ENCODE results near the gene XAF1.
"Not testable (repeated sequence)": the region's sequence is repeated elsewhere in the genome, so short reads cannot be mapped to it uniquely, and the experiment has no call there.

XAF1 gene

GRCh38 chr17:6753546-6753945, 2.3 kb upstream of the XAF1 start:
- no peak for DNase-seq (ENCODE audit: low spot score)

GRCh38 chr17:6755281-6755680, 565 bp upstream of the XAF1 start:
- DNase-seq (ENCODE audit: low spot score) = peak; percentile 45

DNA sequence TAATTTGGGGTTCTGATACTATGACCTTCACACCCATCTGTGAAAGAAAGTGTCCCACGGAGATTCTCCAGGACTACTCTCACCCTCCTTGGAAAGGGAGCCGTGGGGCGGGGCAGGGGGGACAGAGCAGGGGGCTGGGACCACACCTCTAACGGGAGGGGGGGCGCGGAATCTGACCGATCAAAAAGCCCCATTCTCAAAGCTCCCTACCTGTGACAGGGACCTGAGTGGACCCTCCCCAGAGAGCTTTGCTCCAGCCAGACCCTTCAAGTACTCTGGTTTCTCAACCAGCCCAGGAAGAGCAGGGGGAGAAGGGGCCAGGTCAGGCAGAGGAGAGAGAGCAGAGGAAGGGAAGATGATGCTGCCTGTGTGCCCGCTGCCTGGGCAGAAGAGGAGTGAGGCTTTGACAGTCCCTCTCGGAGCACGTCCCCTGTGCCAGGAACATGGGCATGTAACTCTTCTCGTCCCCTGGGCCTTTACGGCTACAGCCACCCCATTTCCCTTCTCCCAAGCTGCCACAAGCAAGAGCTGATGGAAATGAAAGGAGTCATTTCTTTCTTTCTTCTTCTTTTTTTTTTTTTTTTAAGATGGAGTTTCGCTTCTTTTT, 682 bp downstream of the XAF1 start:
- DNase-seq (ENCODE audit: low spot score) = no peak

- DNase-seq (ENCODE audit: low spot score) = no peak
Measured at GRCh38 chr17:6757747-6758146, 1.9 kb downstream of the XAF1 start.

DNA sequence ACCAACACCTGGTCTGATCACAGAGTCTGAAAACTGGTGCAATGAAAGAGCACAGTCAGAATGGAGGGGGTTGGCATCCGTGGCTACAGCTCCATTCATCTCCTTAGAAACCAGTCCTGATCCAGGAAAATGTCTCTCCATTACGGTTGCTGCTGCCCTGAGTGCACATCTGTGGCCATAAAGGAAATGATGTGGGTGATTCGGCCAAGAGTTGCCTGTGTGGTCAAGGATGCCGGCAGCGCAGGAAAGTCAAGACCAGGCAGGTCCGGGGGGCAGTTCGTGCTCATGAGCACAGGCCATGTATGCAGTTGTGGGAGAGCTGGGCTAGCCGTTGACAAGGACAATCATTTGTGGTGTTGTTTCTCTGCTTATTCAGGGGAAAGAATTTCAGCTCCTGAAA, 5.9 kb downstream of the XAF1 start:
- no peak for DNase-seq (ENCODE audit: low spot score)

DNA sequence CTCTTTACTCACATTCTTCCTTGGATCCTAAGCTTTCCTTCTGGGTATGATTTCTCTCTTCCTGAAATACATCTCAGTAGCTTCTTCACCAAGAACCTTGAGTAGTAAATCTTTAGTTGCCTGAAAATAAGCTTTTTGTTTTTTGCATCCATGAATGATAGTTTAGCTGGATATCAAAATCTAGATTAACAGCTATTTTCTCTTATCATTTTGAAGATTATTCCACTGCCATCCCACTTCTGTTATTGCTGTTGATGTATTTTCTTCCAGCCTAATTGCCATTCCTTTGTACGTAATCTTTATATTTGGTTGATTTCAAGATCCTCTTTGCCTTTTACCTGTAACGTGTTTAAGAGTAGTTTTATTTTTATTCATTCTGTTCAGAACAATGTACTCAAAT, 12.6 kb downstream of the XAF1 start:
- DNase-seq (ENCODE audit: low spot score) = no peak

GRCh38 chr17:6772016-6772415, 16.2 kb downstream of the XAF1 start:
- DNase-seq (ENCODE audit: low spot score) = no peak

DNA sequence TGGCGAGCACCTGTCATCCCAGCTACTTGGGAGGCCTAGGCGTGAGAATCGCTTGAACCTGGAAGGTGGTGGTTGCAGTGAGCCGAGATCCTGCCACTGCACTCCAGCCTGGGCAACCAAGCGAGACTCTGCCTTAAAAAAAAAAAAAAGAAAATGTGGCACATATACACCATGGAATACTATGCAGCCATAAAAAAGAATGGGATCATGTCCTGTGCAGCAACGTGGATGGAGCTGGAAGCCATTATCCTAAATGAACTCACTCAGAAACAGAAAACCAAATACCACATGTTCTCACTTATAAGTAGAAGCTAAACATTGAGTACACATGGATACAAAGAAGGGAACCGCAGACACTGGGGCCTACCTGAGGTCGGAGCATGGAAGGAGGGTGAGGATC, 19.1 kb downstream of the XAF1 start:
- DNase-seq (ENCODE audit: low spot score) = not testable (repeated sequence)

DNA sequence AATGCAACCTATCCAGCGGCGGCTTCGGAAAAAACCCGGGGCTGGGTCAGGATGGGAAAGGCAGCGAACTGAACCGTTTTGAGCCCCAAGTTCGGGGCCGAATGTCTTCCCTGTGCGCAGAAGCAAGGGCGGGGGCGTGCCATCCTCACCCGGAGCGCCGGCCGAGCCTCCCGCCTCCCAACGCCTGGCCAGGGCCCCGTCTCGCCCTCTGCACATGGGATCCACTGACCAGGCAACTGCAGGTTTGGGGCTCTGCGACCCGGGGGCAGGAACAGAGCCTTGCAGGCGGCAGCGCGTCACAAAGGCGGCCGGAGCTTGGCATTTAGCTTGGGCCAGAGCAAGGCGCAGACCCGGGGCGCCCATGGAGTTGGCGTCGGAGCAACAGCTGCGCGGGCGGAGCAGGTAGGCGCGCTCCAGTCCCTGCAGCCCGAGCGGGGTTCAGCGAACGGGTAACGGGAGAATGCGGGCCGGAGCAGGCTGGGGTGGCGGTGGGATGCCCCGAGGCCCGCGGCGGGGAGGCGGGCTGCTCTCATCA, 20.1 kb downstream of the XAF1 start, which contains the start of gene FBXO39:
Gene FBXO39 (plus strand): TSS at position 345 of the 535 bp plus-strand sequence. CDS start 3,654 bp downstream, outside the sequence.
- no peak for DNase-seq (ENCODE audit: low spot score)

DNA sequence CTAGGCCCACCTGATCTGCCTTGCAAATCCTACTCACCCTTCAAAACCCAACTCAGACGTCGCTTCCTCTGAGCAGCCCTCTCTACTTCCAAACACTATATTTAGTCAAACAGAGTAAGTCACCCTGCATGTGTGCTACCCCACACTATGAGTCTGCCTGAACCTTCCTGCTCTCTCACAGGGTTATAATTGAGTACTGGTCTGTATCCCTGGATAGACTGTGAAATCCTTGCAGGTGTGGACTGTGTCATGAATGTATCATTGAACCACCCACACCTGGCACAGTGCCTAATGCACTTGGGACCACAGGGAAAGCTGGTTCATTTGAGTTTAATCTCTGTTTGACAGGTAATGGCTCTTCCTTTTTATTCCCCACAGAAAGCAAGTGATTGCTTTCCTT, 23.6 kb downstream of the XAF1 start:
- DNase-seq (ENCODE audit: low spot score) = no peak

DNA sequence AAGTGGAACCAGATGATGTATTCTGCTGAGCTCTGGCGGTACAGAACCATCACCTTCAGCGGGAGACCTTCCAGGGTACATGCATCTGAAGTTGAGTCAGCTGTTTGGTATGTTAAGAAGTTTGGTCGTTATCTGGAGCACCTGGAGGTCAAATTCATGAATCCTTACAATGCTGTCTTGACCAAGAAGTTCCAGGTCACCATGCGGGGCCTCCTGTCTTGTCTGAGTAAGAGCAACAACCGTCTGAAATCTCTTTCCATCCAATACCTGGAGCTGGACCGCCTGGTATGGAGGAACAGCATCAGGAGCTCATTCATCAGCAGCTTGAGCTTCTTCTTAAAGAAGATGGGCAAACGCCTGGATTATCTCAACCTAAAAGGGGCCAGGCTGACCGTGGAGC, 24.2 kb downstream of the XAF1 start:
- no peak for DNase-seq (ENCODE audit: low spot score)

DNA sequence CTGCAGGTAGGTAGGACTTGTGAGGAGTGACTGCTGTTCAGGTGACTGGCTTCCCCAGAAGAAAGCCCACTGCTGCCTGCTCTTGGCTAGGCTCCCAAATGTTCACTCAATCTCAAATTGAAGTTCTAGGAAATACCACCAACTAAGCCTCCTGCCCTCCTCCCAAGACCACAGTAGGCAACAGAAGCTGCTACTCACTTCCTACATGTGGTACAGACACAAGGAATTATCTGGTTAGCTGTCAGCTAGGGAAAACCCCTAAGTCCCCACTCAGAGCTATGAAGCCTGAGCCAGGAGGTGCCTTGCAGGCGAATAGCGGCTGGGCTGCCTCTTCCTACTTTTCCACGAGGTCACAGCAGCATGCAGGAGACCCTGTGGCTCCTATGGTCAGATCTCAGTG, 25.0 kb downstream of the XAF1 start:
- DNase-seq (ENCODE audit: low spot score) = no peak

- DNase-seq (ENCODE audit: low spot score) = no peak
Measured at GRCh38 chr17:6782244-6782643, 26.4 kb downstream of the XAF1 start.

GRCh38 chr17:6786618-6787017, 30.8 kb downstream of the XAF1 start:
- DNase-seq (ENCODE audit: low spot score) = no peak

- DNase-seq (ENCODE audit: low spot score) = no peak
Measured at GRCh38 chr17:6787081-6787693, 31.3 kb downstream of the XAF1 start.

DNA sequence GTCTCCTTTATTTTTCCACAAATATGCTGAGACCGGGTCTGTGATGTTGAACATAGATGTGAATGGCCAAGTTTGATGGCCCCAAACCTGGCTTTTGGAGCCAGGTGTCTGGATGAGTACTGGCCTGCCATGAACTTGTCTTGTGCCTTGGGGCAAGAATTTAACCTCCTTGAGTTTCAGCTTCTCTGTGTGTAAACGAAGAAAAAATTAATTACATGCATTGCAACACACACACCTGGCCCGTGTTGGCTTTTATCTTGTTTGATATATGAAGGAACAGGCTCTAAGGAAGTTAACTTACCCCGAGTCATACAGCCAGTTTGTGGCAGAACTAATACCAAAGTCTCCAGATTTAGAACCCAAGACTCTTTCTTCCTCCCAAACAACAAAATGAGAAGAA, 33.3 kb downstream of the XAF1 start:
- DNase-seq (ENCODE audit: low spot score) = no peak

- DNase-seq (ENCODE audit: low spot score) = no peak
Measured at GRCh38 chr17:6793748-6794493, 38.1 kb downstream of the XAF1 start.

- DNase-seq (ENCODE audit: low spot score) = no peak
Measured at GRCh38 chr17:6796017-6796886, 40.4 kb downstream of the XAF1 start.

DNA sequence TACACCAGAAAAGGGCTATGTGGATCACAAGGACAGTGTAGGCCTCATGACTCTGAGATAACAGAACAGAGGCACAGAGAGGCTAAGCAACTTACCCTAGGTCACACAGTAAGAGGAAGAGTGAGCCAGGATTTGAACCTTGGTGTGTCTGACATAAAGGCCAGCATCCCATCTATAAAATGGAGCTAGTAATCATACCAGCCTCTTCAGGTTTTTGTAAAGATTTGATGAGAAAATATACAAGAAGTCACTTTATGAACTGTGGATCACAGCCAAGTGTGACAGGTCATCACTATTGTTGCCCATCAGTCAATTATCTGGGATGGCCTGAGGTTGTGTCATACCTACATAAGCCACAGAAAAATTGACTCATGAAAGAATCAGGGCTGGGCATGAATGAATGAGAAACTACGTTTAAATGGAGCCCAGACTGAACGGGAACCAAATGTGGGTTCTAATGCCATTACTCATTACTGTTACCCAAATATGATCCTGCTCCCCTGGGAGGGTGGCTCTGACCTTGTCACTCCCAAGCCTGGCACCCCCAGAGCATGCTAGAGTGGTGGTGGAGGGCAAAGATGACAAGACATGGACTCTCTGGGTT, 41.1 kb downstream of the XAF1 start:
- DNase-seq (ENCODE audit: low spot score) = no peak

GRCh38 chr17:6797718-6798351, 42.0 kb downstream of the XAF1 start:
- DNase-seq (ENCODE audit: low spot score) = no peak

DNA sequence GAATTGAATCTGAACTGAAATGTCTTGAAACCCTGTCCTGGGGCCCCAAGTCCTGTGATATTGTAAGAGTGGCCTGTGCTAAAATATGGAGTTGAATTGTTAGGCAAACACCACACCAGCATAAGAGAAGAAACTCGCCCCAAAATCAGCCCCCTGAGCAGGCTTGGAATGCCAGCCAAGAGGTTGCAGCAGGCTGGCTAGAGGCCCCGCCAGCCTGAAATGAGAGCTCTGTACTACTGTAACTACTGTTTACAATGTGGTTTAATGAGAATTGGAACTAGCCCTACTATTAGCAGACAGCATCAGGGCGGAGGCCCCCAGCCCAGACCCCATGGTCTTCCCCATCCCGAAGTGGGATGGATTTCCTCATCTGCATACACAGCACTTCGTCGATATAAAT, 43.9 kb downstream of the XAF1 start:
- no peak for DNase-seq (ENCODE audit: low spot score)

All from SK-N-DZ (cell line).